WTC11 (cell line): ENCODE measurements around the gene LRMDA. TPM values are rescaled to one million over a fixed set of nuclear protein-coding genes. Genes with fewer than 3 reads are reported as not detected.

ENCODE experiments used
- ATAC-seq: fragments of 200-7000 bp; cut with Tn5 transposase; 2 replicates; pipeline ENCODE4 v1.10.0; 2021; ENCODE audit warnings: mild to moderate bottlenecking, moderate library complexity
- CTCF ChIA-PET: fragments of 300-600 bp; sonication (Branson Sonifier 250); formaldehyde crosslinking; loops from one replicate; lab custom pipeline; 2021; ENCODE audit warnings: antibody characterized with exemption; lab: Charles Lee
- POLR2A ChIA-PET: fragments of 350-600 bp; sonication (Branson Sonifier 250); formaldehyde crosslinking; loops from one replicate; lab custom pipeline; 2021; ENCODE audit warnings: antibody characterized with exemption; lab: Charles Lee
- DNase-seq: peaks from one replicate; pipeline ENCODE4 v3.0.0; 2021; ENCODE audit warnings: low spot score
- H3K27ac Mint-ChIP-seq: 2 replicates; pipeline ENCODE4 v1.8.0; 2021; ENCODE audit warnings: mixed read lengths
- H3K27me3 Mint-ChIP-seq: 2 replicates; pipeline ENCODE4 v1.8.0; 2021; ENCODE audit warnings: low read depth, mild to moderate bottlenecking, moderate library complexity, mixed read lengths
- H3K36me3 Mint-ChIP-seq: 2 replicates; pipeline ENCODE4 v1.8.0; 2021; ENCODE audit warnings: mixed read lengths
- H3K4me1 Mint-ChIP-seq: 2 replicates; pipeline ENCODE4 v1.8.0; 2022; ENCODE audit warnings: mixed read lengths
- H3K4me3 Mint-ChIP-seq: 2 replicates; pipeline ENCODE4 v1.8.0; 2021; ENCODE audit warnings: mild to moderate bottlenecking, moderate library complexity, mixed read lengths
- H3K9me3 Mint-ChIP-seq: 2 replicates; pipeline ENCODE4 v1.8.0; 2021; ENCODE audit warnings: mixed read lengths
- ATF3 ChIP-seq: sonication (generic); formaldehyde crosslinking; conservative IDR thresholded peaks from 2 replicates; pipeline ENCODE4 v1.8.1; 2022; ENCODE audit warnings: mild to moderate bottlenecking, missing genetic modification reagents
- ATF6 ChIP-seq: sonication (generic); formaldehyde crosslinking; IDR thresholded peaks from 2 replicates; pipeline ENCODE4 v1.8.1; 2023; ENCODE audit warnings: mild to moderate bottlenecking, missing genetic modification reagents
- CBFB ChIP-seq: sonication (generic); formaldehyde crosslinking; IDR thresholded peaks from 2 replicates; pipeline ENCODE4 v1.8.1; 2022; ENCODE audit warnings: mild to moderate bottlenecking, low read depth, missing genetic modification reagents
- ELF4 ChIP-seq: sonication (generic); formaldehyde crosslinking; IDR thresholded peaks from 2 replicates; pipeline ENCODE4 v1.8.1; 2022; ENCODE audit warnings: low read depth, mild to moderate bottlenecking, moderate library complexity, missing genetic modification reagents
- PREB ChIP-seq: sonication (generic); formaldehyde crosslinking; IDR thresholded peaks from 2 replicates; pipeline ENCODE4 v1.8.1; 2022; ENCODE audit warnings: mild to moderate bottlenecking, missing genetic modification reagents, moderate library complexity, borderline replicate concordance
- PRRX2 ChIP-seq: fragments of 250-450 bp; sonication (Bioruptor Pico); IDR thresholded peaks from 2 replicates; pipeline ENCODE4 v1.8.0; 2021; ENCODE audit warnings: mild to moderate bottlenecking
- SOX15 ChIP-seq: fragments of 250-450 bp; sonication (Bioruptor Pico); IDR thresholded peaks from 2 replicates; pipeline ENCODE4 v1.9.0; 2021; ENCODE audit warnings: mild to moderate bottlenecking
- TCF7 ChIP-seq: sonication (generic); formaldehyde crosslinking; IDR thresholded peaks from 2 replicates; pipeline ENCODE4 v1.8.0; 2022; ENCODE audit warnings: mild to moderate bottlenecking, low read depth, missing genetic modification reagents, moderate library complexity
- TP53 ChIP-seq: sonication (generic); formaldehyde crosslinking; IDR thresholded peaks from 2 replicates; pipeline ENCODE4 v1.8.1; 2023; ENCODE audit warnings: mild to moderate bottlenecking, missing genetic modification reagents
- ZBTB21 ChIP-seq: sonication (generic); formaldehyde crosslinking; IDR thresholded peaks from 2 replicates; pipeline ENCODE4 v1.8.1; 2023; ENCODE audit warnings: mild to moderate bottlenecking, missing genetic modification reagents, borderline replicate concordance
- ZNF138 ChIP-seq: sonication (generic); formaldehyde crosslinking; conservative IDR thresholded peaks from 2 replicates; pipeline ENCODE4 v1.8.1; 2022; ENCODE audit warnings: mild to moderate bottlenecking, moderate library complexity, missing genetic modification reagents
- ZNF219 ChIP-seq: sonication (generic); formaldehyde crosslinking; IDR thresholded peaks from 2 replicates; pipeline ENCODE4 v1.8.0; 2023; ENCODE audit warnings: missing genetic modification reagents, mild to moderate bottlenecking, borderline replicate concordance
- ZNF416 ChIP-seq: fragments of 250-450 bp; sonication (Bioruptor Pico); IDR thresholded peaks from 2 replicates; pipeline ENCODE4 v1.9.0; 2021; ENCODE audit warnings: mild to moderate bottlenecking, inconsistent platforms
- ZNF425 ChIP-seq: fragments of 250-450 bp; sonication (Bioruptor Pico); conservative IDR thresholded peaks from 2 replicates; pipeline ENCODE4 v1.9.0; 2021; ENCODE audit warnings: mild to moderate bottlenecking
- ZNF671 ChIP-seq: fragments of 250-450 bp; sonication (Bioruptor Pico); IDR thresholded peaks from 2 replicates; pipeline ENCODE4 v1.8.0; 2021; ENCODE audit warnings: mild to moderate bottlenecking
- total RNA-seq: library from RNA; stranded (reverse); gene quantifications from 3 replicates; pipeline ENCODE4 v1.2.3, GENCODE V29; 2021

Gene LRMDA
- total RNA-seq, 1 experiment from 2014 or later: 0.92 TPM

GRCh38 chr10:76124280-76124679, 692.9 kb downstream of the LRMDA start:
- no peak overlapping the region for H3K4me3 Mint-ChIP-seq
- TF ChIP-seq PREB (no peak), CBFB (CRISPR knock-in tag) (no peak), ATF6 (CRISPR knock-in tag) (no peak), ATF3 (no peak), ZNF219 (no peak), TCF7 (no peak)
- TF ChIP-seq, all 79 proteins: peak for 0
- CTCF ChIA-PET: no interaction called here
- peaks cover 20% of the 10 kb centered on the region for H3K4me1 Mint-ChIP-seq
- no peak for DNase-seq
- peaks cover 9% of the 10 kb centered on the region for H3K9me3 Mint-ChIP-seq
- no peak for ATAC-seq
- H3K27ac Mint-ChIP-seq: no peak overlapping the region
- H3K36me3 Mint-ChIP-seq: no peaks in the 10 kb centered on the region
- POLR2A ChIA-PET: no interaction called here
- H3K27me3 Mint-ChIP-seq: peaks cover 7% of the 10 kb centered on the region

- no peak overlapping the region for H3K4me3 Mint-ChIP-seq
- DNase-seq: no peak
- no peak for TF ChIP-seq ZNF425 (CRISPR knock-in tag)
- no peak for TF ChIP-seq PRRX2 (CRISPR knock-in tag)
- TF ChIP-seq ELF4: no peak
- H3K27me3 Mint-ChIP-seq: peaks cover 7% of the 10 kb centered on the region
- POLR2A ChIA-PET: no interaction called here
- peaks cover 20% of the 10 kb centered on the region for H3K4me1 Mint-ChIP-seq
- peaks cover 9% of the 10 kb centered on the region for H3K9me3 Mint-ChIP-seq
- CTCF ChIA-PET: no interaction called here
- ATAC-seq: no peak
- no peak overlapping the region for H3K27ac Mint-ChIP-seq
- H3K36me3 Mint-ChIP-seq: no peaks in the 10 kb centered on the region
These were observed 694.5 kb downstream of the LRMDA start for GRCh38 chr10:76125900-76126299.

GRCh38 chr10:76126607-76127527, 695.4 kb downstream of the LRMDA start:
- DNase-seq (no peak), ATAC-seq (no peak)
- Mint-ChIP-seq H3K27me3 (peaks cover 7% of the 10 kb centered on the region), H3K36me3 (no peaks in the 10 kb centered on the region), H3K4me1 (peaks cover 20% of the 10 kb centered on the region), H3K27ac (no peak overlapping the region), H3K9me3 (peaks cover 6% of the 10 kb centered on the region), H3K4me3 (no peak overlapping the region)
- TF ChIP-seq ZNF671 (CRISPR knock-in tag) (no peak), ATF3 (no peak), SOX15 (CRISPR knock-in tag) (no peak), TP53 (CRISPR knock-in tag) (no peak), ZNF138 (CRISPR knock-in tag) (no peak), ZNF416 (CRISPR knock-in tag) (no peak), ZBTB21 (no peak)
- POLR2A ChIA-PET: no interaction called here
- CTCF ChIA-PET: no interaction called here
